Amygdala (tissue), 56 donors: ENCODE data around the gene SNX18.

ENCODE experiments used
- DNase-seq, 56 donors: peaks; one replicate each; lab custom pipeline; 2025; lab: John Stamatoyannopoulos, UW

The SNX18 gene

DNA sequence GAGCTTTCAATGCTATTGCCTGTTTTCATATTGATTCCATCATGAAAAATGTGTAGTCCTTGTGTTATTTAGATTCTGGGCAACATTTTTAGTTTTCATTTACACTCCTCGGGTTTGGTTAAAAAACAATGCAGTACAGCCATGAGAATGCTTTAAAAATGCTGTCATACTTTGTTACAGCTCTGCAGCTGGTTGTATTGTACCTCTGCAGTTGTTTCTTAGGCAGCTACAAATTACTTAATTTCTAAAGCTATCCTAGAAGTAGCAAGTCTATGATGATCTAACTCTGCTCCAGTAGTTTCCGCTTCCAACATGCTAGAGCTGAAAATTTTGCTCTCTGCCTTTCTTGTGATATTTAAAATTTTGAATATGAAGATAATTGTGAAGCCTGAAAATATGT, 20.2 kb downstream of the SNX18 start:
- DNase-seq: no peak

- DNase-seq: no peak
These were observed 20.6 kb downstream of the SNX18 start for GRCh38 chr5:54538156-54538555.

GRCh38 chr5:54539001-54539400, 21.4 kb downstream of the SNX18 start:
- DNase-seq: no peak

- no peak for DNase-seq
These were observed 22.7 kb downstream of the SNX18 start for GRCh38 chr5:54540286-54540685.

- DNase-seq: no peak
These were observed 24.5 kb downstream of the SNX18 start for GRCh38 chr5:54541823-54542783.

DNA sequence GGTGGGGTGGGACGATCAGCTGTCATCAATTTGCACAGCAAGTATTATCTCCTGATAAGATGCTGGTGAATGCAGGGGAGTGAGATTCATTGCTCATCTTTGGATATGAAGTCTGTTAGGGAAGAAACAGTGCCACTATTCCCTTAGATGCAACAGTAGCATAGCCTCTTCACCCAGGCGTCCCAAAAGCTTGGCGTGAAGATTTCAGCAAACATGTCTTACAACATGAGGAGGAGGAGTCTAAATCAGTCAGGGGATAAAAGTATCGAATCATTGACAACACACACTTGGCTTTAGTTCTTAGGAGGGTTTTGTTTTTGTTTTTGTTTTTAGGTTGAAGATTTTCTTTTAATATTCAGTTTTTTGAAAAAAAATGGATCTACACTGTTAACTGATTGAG, 26.5 kb downstream of the SNX18 start:
- DNase-seq: no peak

DNA sequence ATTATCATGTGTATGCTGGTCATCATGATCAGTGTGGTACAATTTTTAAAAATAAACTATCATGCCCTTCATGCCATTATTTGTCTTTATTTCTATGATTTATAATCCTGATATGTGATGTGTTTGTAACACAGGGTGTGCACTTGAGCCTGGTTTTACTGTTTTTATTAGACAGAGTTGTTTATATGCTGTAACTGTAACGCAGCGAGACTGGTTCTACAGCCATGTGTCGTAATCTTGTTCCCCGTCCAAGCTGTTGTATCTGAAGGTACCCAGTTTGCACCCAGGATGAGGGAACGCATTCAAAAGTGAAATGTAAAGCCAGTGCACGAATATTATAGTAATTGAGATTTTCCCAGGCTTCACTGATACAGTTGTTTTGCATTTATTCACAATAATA, 28.2 kb downstream of the SNX18 start:
- no peak for DNase-seq

- DNase-seq: no peak
These were observed 30.2 kb downstream of the SNX18 start for GRCh38 chr5:54547711-54548250.

- DNase-seq: no peak
These were observed 31.0 kb downstream of the SNX18 start for GRCh38 chr5:54548565-54548964.

DNA sequence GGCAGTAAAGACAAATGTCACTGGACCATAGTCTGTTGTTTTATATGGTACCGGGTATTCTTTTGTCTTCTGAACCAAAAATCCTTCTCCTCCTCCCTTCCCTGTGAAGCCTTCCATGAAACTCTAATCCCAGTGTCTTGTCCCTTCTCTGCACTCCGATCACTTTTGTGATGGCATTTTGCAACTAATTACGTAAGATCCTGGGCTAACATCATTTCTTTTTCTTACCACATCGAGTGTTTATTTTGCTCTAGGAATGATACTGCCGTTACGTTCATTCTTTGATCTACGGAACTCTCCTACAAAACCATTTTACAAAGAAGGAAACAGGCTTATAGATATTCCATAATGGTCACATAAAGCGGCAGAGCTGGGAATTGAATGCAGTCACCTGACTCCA, 33.7 kb downstream of the SNX18 start:
- DNase-seq: no peak

GRCh38 chr5:54551926-54552325, 34.4 kb downstream of the SNX18 start:
- peak in 45 of 56 donors; percentile 4 to 73 (median 41) for DNase-seq

DNA sequence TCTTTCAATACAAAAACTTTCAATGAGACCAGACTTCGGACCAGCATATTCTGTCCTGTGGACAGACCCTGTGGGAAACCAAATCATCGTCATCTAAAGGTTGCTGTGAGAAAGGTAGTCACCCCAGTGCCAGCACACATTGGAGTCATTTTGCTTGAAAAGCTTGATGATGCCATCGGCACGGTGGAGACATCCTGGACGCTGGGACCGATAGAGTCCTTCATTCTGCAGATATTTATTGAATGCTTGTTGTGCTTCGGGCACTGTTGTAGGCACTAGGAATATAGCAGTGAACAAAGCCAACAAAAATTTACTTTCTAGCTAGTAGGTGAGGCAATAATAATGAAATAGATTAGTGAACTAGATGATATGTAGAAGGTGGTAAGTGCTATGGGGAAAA, 34.9 kb downstream of the SNX18 start:
- no peak for DNase-seq

DNA sequence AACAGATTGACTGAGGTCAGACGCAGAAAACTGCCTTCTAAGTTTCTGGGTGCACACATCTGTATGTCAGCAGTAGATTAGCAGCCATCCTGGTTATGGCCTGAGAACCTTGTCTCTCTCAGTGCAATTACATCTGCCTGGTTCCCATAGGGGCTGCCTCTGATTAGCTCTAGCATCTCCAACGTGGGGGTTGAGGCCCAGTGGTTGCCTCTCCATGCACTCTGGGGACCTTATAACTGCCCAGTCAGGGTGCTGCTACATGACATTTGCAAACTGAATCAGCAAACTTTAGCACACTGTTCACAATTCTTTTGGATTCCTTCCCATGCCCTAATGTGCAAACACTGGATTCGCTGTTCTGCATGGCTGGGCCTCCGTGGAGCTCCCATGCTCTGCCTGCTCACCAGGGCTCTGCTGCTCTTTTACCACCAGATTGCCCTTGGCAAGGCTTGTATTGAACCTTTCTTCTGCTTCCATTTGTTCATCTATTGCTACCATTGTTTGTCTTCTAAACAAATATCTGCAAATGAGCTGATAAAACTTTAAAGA, 36.2 kb downstream of the SNX18 start:
- DNase-seq: peak in 46 of 56 donors; percentile 13 to 88 (median 60)

DNA sequence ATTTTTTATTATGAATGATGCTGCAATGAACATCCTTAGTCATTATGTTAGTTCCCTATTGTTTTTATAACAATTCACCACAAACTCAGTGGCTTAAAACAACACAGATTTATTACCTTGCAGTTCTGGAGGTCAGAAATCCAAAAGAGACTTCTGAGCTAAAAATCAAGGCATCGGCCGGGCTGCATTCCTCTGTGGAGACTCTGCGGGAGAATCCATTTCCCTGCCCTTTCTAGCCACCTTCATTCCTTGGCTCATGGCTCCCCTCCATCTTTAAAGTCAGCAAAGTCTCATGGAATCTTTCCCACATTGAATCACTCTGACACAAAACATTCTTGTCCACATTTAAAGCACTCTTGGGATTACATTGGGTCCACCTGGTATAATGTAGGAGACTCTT, 38.6 kb downstream of the SNX18 start:
- DNase-seq: no peak

DNA sequence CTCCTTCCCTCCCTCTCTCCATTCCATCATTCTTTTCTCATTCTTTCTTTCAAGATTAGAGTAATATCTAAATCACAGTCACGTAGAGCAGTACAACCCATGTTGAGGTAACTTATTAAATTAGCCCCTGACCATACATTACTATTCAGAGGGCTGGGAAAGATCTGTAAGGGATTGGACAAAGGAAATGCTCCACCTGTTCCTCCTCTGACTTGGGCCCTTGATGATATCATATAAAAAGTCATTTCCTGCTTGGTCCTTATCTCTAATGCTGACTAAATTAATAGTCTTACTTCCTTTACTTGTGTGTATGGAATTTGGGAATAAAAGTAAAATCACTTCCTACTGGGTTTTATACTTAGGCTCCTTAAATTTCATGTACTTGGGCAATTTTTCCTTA, 40.8 kb downstream of the SNX18 start:
- no peak for DNase-seq

GRCh38 chr5:54561651-54562050, 44.1 kb downstream of the SNX18 start:
- DNase-seq: no peak

DNA sequence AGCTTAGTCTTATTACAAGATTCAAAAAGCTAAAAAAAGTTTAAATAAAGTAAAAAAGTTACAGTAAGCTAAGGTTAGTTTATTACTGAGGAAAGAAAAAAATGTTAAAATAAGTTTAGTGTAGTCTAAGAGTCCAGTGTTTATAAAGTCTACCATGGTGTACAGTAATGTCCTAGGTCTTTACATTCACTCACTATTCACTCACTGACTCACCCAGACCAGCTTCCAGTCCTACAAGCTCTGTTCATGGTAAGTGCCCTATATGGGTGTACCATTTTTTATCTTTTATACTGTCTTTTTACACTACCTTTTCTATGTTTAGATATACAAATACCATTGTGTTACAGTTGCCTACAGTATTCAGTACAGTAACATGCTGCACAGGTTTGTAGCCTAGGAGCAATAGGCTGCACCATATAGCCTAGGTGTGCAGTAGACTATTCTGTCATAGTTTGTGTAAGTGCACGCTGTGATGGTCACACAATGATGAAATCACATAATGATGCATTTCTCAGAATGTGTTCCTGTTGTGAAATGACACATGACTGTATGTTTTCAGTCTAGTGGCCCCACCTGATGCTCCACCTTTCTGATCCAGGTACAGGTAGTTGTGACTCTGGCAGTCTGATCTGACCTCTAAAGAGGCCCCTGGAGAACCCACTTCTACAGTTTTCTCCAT, 45.7 kb downstream of the SNX18 start:
- no peak for DNase-seq

DNA sequence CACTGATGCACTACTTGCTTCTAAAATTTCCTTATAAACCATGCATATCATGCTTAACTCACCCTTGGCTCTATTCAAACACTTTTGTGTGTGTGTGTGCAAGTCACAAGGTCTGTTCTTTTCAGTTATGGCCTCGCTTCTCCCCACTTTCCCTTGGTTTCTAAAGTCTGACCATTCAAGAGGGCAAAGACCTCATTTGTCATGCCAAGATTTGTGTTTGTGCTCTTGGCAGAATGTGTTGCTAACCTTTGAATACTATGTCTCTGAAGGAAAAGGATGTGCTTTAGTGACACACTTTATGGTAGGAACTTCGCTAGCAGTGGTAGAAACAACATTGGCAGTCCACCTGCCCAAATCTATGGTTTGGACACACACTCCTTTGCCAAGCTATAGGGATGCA, 50.4 kb downstream of the SNX18 start:
- no peak for DNase-seq

GRCh38 chr5:54570916-54571315, 53.4 kb downstream of the SNX18 start:
- DNase-seq: peak in 11 of 56 donors; percentile 2 to 37 (median 14)

- no peak for DNase-seq
These were observed 53.9 kb downstream of the SNX18 start for GRCh38 chr5:54571462-54571861.

DNA sequence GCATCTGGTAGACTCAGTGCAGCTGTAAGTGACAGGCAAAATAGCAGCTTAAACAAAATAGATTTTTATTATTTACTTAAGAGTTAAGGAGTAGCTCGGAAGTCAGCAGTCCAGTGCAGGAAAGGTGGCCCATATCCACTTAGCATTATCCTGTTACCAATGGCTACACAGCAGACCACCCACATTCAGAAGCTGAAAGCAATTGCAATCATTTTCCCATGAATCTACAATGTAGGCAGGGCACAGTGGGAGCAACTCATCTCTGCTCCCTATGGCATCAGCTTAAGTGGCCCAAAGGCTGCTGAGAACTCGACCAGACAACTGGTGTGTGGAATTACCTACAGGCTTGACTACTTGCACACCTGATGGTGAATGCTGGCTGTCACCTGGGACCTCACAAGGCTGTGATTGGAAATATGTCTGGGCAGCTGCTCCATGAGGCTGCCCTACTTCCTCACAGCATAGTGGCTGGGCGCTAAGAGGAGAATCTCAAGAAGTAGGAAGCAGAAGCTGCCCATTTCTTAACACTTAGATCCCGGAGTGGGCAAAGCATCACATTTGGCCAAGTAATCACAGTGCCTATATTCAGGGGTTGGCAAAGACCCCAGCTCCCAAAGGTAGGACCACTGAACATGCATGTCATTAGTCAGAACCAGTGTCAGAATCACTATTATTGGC, 56.4 kb downstream of the SNX18 start:
- DNase-seq: no peak
